C4-2B (cell line): ENCODE measurements around the gene GJC1.
"Not testable (repeated sequence)": the region's sequence is repeated elsewhere in the genome, so short reads cannot be mapped to it uniquely, and the experiment has no call there.

Source experiments
- H3K27ac ChIP-seq: fragments of 450-650 bp; 2 replicates; pipeline ENCODE4 v1.5.1; 2017
- CTCF ChIP-seq: fragments of 450-650 bp; conservative IDR thresholded peaks from 2 replicates; pipeline ENCODE4 v1.5.1; 2017; ENCODE audit warnings: mild to moderate bottlenecking
- ZFX ChIP-seq: fragments of 450-650 bp; IDR thresholded peaks from 2 replicates; pipeline ENCODE4 v1.6.1; 2017

GJC1 gene

GRCh38 chr17:44760474-44761308 lies 69.4 kb downstream of the GJC1 start:
- TF ChIP-seq CTCF (no peak), ZFX (no peak)

GRCh38 chr17:44759916-44760243 lies 70.2 kb downstream of the GJC1 start:
- no peak overlapping the region for H3K27ac ChIP-seq
- no peak for TF ChIP-seq CTCF
- no peak for TF ChIP-seq ZFX

More at GRCh38 chr17:44760474-44761308, 69.4 kb downstream of the GJC1 start:
- no peak overlapping the region for H3K27ac ChIP-seq

GRCh38 chr17:44759086-44759915 lies 70.8 kb downstream of the GJC1 start:
- H3K27ac ChIP-seq: peak overlapping the region; percentile 39
- TF ChIP-seq ZFX (no peak), CTCF (no peak)

GRCh38 chr17:44758414-44759085 lies 71.5 kb downstream of the GJC1 start, which contains the start of gene ADAM11:
Gene ADAM11 (plus strand): TSS chr17:44758988. CDS start chr17:44759200, 212 bp downstream.
- H3K27ac ChIP-seq: peak within 1 kb of the TSS; percentile 39
- TF ChIP-seq ZFX (no peak), CTCF (no peak)

GRCh38 chr17:44757918-44758413 lies 72.1 kb downstream of the GJC1 start:
- H3K27ac ChIP-seq: no peak overlapping the region
- TF ChIP-seq ZFX (no peak), CTCF (no peak)

- TF ChIP-seq CTCF: no peak
- TF ChIP-seq ZFX: no peak
- H3K27ac ChIP-seq: no peak overlapping the region
Observed at GRCh38 chr17:44757045-44757917, 72.8 kb downstream of the GJC1 start.

GRCh38 chr17:44755180-44755579 lies 74.9 kb downstream of the GJC1 start:
- H3K27ac ChIP-seq: not testable (repeated sequence)
